Measurements from ENCODE around the gene ST6GAL1.

GRCh38 chr3:187076297-187076696 is 146.0 kb downstream of the ST6GAL1 start:
- no peak for TF ChIP-seq CTCF (IDR thresholded peaks at IDR 0.05)
- TF ChIP-seq POLR2A (IDR thresholded peaks at IDR 0.05): no peak

Measured in upper lobe of left lung (tissue), 4 donors.